SW480 (cell line): ENCODE data around the gene GPR39.
A peak's percentile ranks its signal among the peaks of the same experiment; 100 is the strongest.

Source experiments
- DNase-seq: peaks from one replicate; pipeline ENCODE4 v3.0.0-alpha.2; 2016; ENCODE audit warnings: low spot score

The GPR39 gene

DNA sequence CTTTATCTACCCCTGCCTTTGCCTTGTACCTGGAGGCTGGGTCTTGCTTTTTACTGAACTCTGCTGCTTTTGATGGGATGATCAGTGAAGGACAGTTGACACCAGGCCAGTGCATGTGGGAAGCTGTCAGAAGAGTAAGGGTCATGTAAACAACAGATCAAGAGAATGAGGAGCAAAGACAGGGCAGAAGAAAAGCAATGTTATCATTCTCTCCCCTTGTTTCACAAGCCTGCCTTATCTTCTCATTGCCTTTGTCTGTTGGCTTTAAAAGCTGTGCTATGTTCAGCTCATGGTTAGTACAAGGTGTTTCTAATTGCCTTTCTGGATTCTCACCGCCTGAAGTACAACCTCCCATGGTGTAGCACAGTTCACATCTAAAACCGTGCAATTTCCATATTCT, 225.8 kb downstream of the GPR39 start:
- DNase-seq, result no peak

DNA sequence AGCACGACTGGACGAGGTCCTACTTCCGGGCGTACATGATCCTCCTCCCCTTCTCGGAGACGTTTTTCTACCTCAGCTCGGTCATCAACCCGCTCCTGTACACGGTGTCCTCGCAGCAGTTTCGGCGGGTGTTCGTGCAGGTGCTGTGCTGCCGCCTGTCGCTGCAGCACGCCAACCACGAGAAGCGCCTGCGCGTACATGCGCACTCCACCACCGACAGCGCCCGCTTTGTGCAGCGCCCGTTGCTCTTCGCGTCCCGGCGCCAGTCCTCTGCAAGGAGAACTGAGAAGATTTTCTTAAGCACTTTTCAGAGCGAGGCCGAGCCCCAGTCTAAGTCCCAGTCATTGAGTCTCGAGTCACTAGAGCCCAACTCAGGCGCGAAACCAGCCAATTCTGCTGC, 228.6 kb downstream of the GPR39 start:
- no peak for DNase-seq

DNA sequence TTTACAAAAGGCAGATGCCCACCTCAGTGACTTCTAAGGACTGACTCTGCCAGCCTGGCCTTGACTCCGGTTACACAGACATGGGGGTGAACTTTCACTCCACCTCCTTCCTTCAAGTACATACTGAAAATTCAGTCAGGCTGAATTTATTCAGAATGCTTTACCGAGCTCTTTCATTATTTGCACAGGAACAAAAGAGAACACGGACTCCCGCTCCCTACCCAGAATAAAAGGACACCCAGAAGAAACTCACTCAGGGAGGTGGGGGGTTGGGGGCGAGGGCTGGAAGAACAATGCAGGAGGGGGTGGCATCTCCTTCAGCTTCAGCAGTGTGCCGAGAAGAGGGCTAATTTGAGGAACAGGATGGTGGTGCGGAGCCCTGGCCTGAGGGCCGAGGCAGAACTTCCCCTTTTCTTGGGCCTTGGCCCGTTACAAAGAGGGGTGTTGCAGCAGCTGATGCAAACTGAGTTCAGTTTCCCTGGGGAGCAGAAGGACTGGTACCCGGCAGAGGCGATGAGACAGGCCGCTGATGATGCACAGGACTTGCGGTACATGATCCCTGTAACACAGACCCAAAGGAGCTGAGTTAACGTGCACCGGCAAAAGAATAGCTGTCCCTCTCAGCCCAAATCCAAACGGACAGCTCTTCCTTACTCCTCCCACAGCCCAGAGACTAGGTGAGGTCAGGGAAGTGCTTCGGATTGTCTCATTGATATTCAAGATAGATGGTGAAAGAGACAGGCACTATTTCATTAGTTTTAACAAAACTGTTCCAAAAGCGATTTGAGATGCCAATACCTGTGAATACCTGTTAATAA, 229.3 kb downstream of the GPR39 start:
- no peak for DNase-seq

DNA sequence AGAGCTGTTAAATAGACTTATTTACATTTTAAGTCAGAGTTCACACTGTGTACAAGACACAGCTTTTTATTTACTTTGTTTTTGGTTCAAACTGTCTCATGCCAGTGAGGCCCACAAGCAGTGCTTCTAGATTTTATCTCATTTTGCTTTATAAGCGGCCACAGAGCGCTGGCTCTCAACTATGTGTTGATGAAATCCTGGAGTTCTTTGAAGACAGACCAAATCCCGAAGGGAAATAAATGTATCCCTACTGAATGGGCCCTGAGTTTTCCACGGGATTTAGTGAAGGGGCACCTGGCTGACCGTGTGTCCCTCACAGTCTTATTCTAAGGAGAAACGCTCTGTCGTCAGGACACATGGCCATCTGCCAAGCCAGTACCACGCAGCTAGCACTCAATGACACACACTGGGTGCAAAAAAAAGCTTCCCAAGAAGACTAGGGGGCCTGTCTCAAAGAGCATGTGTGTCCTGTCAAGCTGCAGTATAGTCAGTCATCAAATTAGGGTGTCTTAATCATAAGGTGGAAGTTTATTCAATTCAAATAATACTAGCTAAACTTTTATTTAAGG, 230.0 kb downstream of the GPR39 start:
- no peak for DNase-seq

DNA sequence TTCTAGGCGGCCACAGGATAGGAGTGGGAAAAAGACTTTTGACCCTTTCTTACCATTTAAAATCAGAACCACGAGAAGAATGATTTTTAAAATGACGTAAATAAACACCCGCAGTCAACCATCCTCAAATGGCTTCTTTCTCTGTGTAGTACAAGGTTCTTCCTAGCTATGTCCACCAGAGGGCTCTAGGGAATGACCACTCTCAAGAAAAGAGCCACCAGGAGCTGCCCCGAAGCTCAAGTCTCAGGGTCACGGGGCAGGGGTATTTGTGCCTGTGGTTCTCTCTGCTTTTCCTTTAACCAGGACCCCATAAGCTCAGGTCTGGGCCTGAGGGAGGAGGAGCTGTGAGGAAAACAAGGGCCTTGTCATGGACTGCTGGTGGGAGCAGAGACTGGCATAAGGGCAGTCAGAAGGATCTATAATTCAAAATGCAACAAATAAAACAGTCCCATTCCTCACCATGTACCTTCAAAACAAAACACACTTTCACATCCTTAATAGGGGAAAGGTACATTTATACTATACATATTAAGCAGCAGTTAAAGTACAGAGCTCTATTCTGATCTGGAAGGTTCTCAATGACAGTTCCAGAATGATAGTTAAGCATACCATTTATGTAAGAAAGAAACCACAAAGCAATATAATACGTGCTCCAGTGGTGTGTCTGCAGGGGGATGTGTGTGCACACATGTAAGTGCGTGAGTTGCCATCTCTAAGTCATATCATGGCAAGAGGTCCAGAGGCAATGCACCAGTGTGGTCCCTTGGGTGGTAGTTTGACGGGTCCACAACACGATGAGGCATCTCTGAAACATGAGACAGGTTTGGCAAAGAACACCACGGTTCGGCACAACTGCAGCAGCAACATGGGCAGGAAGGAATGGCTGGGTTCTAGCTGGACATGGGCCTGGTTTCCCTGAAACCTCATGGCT, 234.8 kb downstream of the GPR39 start:
- DNase-seq, result no peak

DNA sequence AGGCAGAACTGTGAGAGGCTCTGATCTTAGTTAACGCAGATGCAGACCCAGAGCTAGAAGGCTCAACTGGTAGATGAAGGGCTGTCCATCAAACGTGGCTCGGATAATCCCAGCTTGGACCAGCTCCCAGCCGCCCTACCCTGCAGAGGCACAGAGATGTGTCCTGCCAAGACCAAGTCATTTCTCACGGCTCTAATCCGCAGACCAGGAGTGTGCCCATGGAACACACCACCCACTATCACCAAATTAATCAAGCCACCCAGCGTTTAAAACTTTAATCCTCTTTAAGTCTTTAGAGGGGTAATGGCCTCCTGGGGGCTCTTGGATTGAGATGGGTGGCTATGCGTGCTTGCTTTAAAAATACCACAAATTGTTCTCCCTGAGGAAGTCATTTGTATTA, 235.9 kb downstream of the GPR39 start:
- DNase-seq, result no peak

DNA sequence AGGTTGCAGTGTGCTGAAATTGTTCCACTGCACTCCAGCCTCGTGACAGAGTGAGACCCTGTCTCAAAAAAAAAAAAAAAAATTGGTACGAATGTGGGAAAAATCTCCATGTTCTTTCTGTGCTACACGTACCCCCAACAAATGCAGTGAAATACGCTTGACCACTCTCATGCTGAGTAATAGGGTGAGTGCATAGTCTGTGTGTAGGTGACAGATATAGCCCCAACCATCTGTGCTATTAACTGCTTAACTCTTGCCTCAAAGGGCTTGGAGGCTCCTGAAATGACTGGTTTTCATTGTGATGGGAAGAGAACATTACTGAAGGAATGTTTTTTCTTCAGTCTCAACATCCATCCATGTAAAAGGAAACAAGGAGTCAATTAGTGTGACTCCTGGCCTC, 237.7 kb downstream of the GPR39 start:
- DNase-seq, result no peak

DNA sequence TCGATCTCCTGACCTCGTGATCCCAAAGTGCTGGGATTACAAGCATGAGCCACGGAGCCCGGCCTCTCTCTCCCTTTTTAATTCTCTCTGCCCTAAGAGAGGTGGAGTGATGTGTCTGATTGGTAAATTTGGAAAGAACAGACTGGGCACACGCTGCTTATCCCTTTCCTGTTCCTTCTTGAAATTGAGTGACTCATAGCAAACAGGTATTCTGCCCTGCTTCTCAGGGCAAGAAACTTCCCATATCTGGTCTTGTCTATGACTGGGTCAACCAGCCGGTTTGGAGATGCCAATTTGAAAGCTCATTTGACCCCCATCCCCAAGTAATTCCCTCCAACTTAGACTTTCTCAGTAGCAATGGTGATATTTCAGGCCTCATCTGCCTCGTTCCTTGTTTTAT, 238.4 kb downstream of the GPR39 start:
- DNase-seq, result no peak

DNA sequence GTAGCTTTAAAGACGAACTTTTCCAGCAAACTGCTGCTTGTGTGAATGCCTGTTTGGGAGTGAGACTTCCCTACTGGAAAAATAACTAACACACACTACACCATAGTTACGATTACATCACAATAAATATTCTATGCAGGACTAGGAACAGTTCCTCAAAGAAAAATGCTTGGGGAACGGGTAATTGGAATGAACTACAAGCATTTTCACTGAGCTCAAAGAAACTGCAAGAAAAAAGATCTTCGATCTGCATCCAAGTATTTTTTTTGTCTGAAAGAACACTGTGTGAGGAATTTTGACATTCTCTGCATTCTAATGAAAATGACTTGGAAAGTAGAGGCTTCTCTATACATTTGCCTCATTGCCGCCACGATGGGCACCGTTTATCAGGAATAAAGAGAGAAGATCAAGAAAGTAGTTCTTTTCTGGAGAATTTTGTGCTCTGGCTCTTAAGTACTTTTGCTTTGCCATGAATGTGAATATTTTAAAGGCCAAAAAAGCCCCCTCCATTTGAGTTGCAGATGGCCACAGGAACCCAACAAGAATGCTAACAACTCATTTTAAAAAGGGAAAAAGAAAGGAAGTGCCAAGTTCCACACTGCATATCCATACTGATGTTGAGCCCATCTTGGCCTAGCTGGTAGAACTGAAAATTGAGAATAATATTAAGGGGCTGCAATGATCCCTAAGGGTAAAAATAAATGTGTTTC, 239.8 kb downstream of the GPR39 start:
- no peak for DNase-seq

DNA sequence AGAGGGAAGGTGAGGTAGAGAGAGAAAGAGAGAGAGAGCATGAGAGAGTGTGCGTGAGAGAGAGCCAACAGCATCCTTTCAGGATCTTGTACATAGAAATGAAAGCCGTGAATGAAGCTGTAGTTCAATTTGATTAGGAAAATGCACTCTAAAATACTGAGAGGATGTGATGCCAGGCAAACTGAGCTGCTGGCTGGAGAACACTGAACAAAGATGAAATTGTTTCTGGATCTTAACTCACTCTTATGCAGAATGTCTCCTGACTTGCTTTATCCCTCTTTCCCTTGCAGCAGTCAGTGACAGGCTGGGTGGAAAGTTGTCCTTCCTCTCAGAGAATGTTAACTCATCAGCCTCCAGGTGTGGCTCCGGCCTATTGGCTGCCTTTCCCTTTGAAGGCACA, 242.7 kb downstream of the GPR39 start:
- DNase-seq, result no peak

DNA sequence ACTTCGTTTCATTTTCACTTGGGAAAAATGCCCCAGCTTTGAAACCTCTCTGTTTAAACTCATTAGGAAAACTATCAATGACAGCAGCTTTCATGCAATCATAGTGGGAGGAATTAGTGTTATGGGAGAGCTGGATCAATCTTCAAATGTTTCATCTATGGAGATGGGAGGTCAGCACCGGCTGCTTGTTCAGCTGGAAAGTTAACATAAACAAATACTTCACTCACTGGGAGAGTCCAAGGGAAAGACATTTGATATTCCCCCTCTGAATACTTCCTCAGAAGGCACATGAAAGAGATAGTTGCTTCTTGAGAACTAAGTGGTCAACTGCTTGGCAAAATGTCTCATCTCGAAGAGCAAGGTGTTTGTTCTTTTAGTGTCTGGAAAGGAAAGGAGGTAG, 246.1 kb downstream of the GPR39 start:
- no peak for DNase-seq

DNA sequence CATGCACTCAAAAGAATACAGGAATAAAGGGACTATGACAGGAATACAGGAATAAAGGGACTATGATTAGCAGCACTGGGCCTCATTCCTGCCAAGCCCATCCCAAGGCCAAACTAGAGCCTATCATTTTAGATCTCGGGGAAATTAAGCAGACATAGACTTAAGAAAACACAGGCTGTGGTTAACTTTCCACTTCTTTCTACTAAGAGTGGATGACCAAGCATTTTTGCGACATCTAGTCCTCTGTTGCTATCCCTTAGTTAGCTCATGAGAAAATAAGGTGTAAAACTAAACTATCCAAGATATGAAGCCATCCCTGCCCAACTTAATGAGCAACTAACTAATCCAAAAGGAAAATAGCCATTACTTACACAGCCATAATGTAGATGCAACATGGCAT, 247.5 kb downstream of the GPR39 start:
- DNase-seq, result no peak

DNA sequence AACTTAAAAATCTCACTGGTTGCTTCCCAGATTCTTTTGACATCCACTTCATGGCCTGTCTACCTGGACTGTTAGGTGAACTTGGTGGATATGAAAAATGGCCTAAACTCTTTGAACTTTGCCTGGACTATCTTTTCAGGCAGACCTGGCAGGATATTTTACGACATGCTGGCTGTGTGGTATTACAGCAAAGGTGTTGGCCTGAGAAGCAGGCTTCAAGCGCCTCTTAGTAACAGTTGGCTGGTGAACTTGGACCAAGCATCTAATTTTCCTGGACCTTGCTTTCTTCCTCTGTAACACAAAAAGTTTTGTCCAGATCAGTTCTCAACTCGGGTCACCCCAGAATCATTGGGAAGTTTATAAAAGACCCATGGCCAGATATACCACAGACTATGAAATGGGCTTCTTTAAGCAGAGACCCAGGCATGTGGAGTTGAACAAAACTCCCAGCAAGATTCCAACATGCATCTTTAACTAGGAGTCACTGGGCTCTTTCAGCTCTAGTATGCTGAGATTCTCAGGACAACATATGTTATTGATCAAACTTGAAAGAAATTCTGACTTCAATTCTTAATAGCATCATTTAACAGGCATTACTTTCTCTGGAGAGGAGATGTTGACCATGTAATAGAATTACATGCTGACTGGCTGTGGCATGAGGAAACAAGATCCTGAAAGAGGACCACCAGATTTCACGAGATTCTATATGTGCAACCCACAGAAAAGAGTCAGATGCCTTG, 249.0 kb downstream of the GPR39 start:
- DNase-seq, result no peak

DNA sequence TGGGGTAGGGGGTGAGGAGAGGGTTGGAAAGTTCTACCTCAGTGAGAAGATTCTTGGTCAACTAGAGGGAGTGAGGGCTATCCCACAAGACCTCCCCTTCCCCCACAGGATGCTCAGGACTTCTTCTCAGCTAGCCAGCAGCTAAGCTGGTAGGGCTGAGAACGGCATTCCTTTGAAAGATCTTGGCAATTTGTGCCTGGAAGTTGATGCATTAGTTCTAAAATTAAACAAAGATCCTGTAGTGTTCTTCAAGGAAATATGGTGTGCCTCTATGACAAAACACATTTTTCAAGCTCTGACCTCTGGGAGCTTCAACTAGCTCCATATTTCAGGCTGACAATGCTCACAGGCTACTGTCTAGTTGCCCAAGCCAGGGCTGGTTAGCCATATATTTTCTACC, 251.1 kb downstream of the GPR39 start:
- no peak for DNase-seq

DNA sequence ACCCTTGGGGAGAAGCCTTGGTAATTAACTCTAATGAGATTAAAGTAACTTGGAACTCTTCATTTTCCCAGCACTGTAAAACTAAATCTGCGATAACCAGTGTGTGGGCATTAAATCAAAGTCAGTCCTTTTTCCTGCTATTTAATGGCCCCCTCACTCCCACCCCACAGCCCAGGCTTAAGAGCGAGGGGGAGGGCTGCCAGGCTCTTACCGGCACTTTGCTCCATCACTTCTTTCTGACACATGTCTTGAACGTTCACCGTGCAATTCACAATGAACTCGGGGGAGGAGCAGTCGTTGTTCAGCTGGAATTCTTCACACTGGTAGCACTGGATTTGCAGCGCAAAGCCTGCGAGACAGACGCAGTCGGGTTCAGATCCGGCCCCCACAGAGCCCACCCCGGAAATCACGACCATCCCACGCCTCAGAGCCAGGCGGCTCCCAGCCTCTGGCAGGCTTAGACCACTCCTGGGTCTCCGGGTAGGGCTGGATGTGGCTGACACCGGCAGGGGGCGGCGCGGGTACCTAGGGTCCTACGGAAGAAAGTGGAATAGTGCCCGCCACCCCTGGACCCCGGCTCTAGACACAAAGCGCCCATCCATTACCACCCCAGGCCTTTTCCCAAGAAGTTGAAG, 251.7 kb downstream of the GPR39 start:
- no peak for DNase-seq

DNA sequence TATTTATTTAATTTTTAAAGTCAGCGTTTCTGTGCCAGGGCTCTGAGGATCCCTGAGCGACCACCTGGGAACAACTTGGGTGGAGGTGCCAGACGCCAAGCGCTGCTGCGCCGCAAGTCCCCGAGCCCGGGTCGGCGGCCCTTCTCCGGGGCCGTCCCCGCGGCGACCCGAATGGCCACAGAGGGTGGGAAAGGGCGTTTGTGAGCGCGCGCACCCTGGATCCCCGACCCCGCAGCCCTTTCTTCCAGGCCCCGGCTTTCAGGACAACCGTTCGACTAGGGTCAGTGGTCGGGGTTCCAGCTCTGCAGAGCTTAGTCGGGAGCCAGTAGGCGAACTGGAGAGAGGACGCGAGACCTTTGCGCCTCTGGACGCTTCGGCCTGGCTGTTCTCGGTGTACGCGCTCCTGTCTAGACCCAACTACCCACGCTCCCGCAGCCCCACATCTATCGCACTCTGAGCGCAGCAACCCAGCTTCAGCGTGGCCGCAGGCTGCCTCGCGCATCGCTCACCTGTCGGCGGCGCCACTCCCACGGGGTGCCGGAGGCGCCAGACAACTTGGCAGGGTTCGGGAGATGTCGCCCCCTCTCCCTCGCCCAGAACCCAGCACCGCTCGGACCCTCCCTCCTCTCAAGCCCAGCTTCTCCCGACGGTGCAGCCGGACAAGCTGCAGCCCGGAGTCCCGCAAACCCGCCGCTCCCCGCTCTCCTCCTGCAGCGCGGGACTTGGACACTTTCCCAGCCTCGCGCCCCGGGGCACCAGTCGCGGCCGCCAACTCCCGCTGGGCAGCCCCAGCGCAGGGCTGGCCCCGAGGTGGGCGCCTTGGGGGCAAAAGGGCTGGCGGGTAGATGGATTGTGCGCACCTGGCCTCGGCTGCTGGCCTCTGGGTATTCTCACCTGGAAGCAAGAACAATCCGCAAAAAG, 252.6 kb downstream of the GPR39 start:
- no peak for DNase-seq

DNA sequence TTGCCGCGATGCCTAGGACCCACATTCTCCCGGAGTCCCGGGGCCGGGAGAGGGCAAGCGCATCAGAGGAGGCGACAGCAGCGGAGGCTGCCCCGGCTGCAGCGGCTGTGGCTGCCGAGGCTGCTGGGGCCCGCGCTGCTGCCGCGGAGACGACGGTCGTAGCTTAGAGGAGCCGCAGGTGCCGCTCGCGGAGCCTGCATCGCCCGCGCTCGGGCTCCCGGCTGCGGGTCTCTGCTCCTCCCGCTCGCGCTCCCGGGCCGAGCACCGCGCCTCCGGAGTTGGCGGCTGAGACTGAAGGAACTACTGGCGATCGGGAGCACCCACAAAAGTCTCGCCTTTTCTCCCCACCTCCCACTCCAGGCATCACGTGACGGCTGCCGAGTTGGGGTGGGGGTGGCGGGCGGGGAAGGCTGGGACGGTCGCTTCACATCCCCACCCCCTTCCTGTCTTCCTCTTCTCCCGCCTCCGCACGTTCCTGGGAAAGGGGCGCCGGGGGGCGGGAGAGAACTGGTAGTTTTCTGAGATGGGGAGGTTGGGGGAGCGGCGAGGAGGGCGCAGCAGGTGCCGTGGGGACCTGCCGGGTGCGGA, 253.4 kb downstream of the GPR39 start, which contains the start of gene LYPD1:
LYPD1 (minus strand) TSS at position 298 of the 588 bp plus-strand sequence; CDS start at position 25, 273 bp downstream.
- DNase-seq, result peak; percentile 9

DNA sequence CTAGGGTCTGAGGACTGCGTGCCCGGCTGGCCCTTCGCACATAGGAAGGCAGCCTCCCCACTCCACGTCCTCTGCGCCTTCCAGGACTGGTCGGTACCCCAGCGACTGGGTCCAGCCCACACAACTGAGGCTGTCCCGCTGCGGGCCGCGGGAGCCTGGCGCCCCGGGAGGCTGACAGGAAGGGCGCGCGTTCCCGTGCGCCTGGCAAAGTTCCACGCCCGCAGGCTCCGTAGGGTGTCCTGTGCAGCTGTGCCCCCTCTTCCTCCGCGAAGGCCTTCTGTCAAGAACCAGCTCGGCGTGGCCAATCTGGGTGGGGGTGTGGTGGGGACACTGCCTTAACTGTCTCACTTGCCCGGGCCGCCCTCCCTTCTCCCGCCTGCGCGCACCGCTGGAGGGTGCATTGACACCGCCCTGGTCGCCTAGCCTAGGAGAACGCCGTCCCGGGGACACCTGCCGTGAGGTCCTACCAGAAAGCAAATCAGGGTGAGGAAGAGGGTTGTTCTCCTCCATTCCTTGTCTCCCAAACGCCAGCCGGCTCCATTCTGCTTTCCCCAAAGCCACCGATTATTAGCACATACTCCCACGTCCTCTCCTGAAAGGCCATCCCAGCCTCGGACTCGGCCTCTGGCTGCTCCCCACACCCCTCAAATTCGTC, 254.0 kb downstream of the GPR39 start:
- peak; percentile 10 for DNase-seq
